IPS-11a (cell line): ENCODE results near the gene ORAI1.
"Not testable (repeated sequence)": the region's sequence is repeated elsewhere in the genome, so short reads cannot be mapped to it uniquely, and the experiment has no call there.

Experiments
- H3K4me3 ChIP-seq: one replicate; pipeline ENCODE4 v1.5.1; 2013; ENCODE audit warnings: low read depth, low read length, control low read depth

The ORAI1 gene

GRCh38 chr12:121626087-121626852 lies at the start of gene ORAI1:
TSS of gene ORAI1 (plus strand) at chr12:121626530.
- H3K4me3 ChIP-seq = peak within 1 kb of the TSS; percentile 88

- H3K4me3 ChIP-seq = peak overlapping the region; percentile 92
Measured at GRCh38 chr12:121576851-121577391, 49.4 kb upstream of the ORAI1 start.

GRCh38 chr12:121577443-121578180 lies 48.7 kb upstream of the ORAI1 start:
- peak overlapping the region; percentile 92 for H3K4me3 ChIP-seq

DNA sequence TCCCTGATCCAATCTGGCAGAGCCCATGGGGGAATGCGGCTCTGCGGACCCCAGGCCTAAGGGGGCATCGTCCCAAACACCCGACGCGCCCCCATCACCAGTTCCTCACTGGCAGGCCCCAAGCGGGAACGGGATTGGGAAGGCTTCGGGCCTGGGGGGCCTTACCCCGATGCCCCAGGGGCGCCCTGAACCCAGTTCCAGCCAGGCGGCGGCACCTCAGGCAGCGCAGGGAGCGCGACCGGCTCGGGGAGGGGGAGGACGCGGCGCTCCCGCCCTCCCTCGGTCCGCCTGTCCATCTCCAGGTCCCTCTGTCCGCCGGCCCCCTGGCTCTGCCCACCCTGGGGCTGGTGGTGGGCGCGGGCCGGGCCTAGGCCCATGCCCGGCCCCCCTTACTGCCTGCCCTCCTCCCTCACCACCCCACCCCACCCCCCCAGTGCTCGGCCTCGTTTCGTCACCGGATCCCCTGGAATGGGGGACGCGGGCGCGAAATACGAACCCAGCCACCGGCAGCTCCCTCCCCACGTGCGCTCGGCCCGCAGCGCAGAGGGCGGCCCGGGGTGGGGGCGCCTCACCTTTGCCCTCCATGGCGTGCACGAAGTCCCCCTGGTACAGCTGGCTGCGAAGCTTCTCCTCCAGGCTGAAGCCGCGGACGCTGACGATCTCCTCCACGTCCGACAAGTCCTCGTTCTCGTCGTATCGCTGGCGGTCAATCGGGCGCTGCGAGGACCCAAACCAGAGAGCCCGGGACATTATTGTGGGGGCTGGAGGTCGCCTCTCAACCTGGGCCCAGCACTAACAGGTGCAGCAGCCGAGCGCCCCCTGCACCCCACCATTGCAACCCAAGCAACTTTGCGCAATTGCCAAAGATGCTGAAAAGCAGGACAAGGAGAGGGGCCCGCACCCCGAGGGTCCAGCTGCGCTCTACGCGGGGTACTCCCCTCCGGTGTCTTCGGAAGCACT lies 47.8 kb upstream of the ORAI1 start:
- H3K4me3 ChIP-seq = peak overlapping the region; percentile 92

DNA sequence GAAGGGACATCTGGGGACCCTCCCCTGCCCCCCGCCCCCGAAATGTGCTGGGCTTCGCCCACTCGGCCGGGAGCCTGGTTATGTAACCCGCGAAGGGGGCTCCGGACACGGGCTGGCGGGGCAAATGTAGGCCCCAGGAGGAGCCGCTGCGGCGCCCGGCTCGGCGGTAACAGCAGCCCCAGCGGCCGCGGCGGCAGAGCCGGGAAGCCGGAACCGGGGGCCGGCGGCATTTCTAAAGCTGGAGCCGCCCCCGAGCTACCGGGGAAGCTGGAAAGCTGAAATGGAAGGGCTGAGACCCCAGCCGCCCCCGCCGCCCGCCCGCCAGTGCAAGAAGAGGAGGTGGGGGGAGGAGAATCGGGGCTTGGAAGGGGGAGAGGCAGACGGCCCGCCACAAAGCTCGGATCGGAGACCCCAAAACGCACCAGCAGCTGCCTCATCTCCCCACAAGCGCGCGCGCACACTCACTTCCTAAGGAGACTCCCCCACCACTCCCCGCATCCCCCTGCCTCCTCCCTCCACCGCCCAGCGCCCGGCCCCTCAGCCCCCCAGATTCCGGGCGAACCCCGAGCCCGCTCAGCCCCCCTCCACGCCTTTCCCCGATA lies 47.0 kb upstream of the ORAI1 start:
- peak overlapping the region; percentile 92 for H3K4me3 ChIP-seq

- peak overlapping the region; percentile 92 for H3K4me3 ChIP-seq
Measured at GRCh38 chr12:121579981-121580868, 46.1 kb upstream of the ORAI1 start.

DNA sequence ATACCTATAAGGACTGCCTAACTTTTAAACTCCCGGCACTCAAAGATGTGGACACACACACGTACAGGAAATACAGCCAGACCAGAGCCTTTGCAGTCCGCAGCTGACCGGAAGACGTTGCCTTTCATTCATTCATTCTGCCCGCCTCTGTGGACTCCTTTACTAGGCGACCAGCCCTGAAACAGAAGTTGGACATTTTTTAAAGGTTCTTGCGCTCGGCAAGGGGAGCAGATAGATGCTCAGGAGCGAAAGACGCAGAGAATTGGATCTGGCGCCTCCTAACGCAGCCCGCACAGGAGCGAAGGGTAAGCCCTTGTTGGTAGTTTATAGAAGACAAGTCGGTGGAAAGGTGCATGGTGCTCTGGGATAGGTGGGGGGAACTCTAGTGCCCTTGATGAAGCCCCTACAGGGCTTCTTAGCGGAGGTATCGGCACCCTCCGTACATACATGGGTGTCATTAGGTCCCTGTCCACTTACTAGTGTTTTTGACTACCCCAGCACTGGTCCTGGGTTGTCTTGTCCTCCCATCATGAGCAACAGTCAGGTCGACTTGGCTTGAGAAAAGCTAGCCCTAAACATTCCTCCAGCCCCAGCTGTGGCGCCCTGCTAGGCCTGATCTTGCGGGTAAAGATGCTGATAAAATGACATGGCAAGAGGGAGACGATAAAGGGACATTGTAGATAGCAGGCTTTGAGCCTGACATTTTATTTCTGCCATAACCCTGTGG lies 45.2 kb upstream of the ORAI1 start, which contains the start of gene KDM2B:
Gene KDM2B (minus strand): TSS at position 65 of the 727 bp plus-strand sequence. CDS start 112 bp downstream, outside the sequence.
- peak within 1 kb of the TSS; percentile 92 for H3K4me3 ChIP-seq

- peak overlapping the region; percentile 89 for H3K4me3 ChIP-seq
Measured at GRCh38 chr12:121581686-121582429, 44.5 kb upstream of the ORAI1 start.

DNA sequence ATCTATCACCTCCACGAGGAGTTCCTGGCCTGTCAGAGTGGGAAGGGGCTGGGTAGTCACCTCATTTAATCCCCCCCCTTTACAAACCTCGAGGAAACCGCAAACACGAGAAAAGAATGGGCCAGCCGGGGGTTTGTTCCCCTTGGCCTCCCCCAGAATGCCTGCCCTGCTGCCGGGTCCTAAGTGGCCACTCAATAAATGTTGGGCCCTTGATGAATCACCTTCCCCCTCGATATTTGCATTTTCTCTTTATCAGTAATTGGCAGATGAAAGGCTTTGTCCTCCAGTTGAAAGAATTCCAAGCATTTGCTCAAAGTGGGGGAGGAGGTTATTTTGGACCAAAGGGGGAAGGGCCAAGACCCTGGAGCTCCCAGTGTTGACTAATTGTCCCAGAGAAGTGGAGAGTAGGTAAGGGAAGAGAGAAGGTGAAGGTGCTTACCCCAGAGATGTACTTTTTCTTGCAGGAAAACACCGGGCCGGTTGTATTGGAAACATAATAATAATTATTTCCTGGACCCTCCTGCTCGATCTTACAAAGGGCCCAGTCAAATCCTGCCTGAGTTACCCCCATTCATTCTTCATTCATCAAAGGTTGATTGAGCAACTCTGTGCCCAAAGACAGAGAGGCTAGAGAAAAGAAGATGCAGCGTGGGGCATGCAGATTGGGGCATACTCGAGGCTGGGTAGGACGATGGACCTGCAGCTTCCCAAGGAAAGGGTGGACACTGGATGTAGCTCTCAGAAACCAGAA lies 43.6 kb upstream of the ORAI1 start:
- H3K4me3 ChIP-seq = peak overlapping the region; percentile 89

DNA sequence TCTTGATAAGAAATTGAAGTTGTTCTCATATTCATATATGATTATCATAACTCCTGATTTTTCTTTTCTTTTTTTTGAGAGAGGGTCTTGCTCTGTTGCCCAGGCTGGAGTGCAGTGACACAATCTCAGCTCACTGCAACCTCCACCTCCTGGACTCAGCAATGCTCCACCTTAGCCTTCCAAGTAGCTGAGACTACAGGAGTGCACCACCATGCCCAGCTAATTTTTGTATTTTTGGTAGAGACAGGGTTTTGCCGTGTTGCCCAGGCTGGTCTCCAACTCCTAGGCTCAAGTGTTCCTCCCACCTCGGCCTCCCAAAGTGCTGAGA lies 43.0 kb upstream of the ORAI1 start:
- peak overlapping the region; percentile 89 for H3K4me3 ChIP-seq

GRCh38 chr12:121584885-121585284 lies 41.4 kb upstream of the ORAI1 start:
- not testable (repeated sequence) for H3K4me3 ChIP-seq

GRCh38 chr12:121590476-121591143 lies 35.7 kb upstream of the ORAI1 start:
- H3K4me3 ChIP-seq = no peak overlapping the region

- no peak overlapping the region for H3K4me3 ChIP-seq
Measured at GRCh38 chr12:121592320-121592719, 34.0 kb upstream of the ORAI1 start.

GRCh38 chr12:121595520-121595919 lies 30.8 kb upstream of the ORAI1 start:
- no peak overlapping the region for H3K4me3 ChIP-seq

GRCh38 chr12:121596526-121596925 lies 29.8 kb upstream of the ORAI1 start:
- no peak overlapping the region for H3K4me3 ChIP-seq

DNA sequence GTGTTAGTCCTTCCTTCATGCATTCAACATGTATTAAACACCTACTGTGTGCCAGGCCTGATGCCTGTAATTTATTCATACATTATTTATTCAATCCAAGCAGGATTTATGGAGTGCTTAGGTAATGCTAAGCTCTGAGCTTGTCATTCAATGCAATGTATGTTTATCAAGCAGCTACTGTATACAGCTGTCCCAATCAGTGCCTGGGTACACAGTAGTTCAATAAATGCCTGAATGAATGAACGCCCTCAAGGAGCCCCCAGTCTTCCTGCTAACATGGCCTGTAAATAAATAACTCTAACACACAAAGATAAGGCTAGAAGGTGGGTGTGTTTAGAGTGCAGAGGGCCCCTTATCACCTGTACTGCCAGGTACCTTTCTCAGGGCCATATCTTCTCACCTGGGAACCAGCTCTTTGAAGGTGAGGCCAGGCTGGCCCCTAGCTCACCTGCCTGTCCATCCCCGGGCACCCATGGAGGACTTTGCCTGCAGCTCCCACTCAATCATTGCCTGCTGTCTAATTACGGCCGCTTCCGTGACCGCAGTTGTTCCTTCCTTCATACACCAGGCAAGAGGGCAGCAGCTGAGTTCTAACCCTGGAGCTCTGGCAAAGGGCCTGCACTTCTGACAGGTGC lies 25.5 kb upstream of the ORAI1 start:
- no peak overlapping the region for H3K4me3 ChIP-seq
